OCI-LY7 (cell line): Measurements from ENCODE around the gene GTF2H3.

Experiments
- CTCF ChIP-seq: fragments of 200-600 bp; sonication (generic); conservative IDR thresholded peaks from 2 replicates; pipeline ENCODE4 v1.5.1; 2014; ENCODE audit warnings: mild to moderate bottlenecking, antibody characterized with exemption, low read length, moderate library complexity, mixed read lengths
- EZH2phosphoT487 ChIP-seq: fragments of 200-600 bp; sonication (generic); IDR thresholded peaks from 2 replicates; pipeline ENCODE4 v1.6.1; 2018; ENCODE audit warnings: low read depth, borderline replicate concordance, mild to moderate bottlenecking, mixed run types, antibody characterized with exemption, low read length, moderate library complexity, mixed read lengths

GRCh38 chr12:123657211-123657610, 23.6 kb downstream of the GTF2H3 start:
- TF ChIP-seq CTCF, result no peak
- no peak for TF ChIP-seq EZH2phosphoT487
